OCI-LY1 (cell line): ENCODE data around the gene ASTE1.

Source experiments
- CTCF ChIP-seq: fragments of 200-600 bp; sonication (generic), shearing (Covaris generic); IDR thresholded peaks from 2 replicates; pipeline ENCODE4 v1.5.1; 2017; ENCODE audit warnings: mild to moderate bottlenecking, antibody characterized with exemption, low read length, moderate library complexity, mixed read lengths
- EZH2 ChIP-seq: fragments of 200-600 bp; sonication (generic), shearing (Covaris generic); IDR thresholded peaks from 2 replicates; pipeline ENCODE4 v1.8.0; 2017; ENCODE audit warnings: borderline replicate concordance, mixed run types, mild to moderate bottlenecking, antibody characterized with exemption, low read length, moderate library complexity, mixed read lengths

- TF ChIP-seq EZH2 = no peak
- no peak for TF ChIP-seq CTCF
Measured at GRCh38 chr3:130992344-130992743, 34.3 kb downstream of the ASTE1 start.
